ENCODE measurements around the gene STX10.
"Not testable (repeated sequence)": the region's sequence is repeated elsewhere in the genome, so short reads cannot be mapped to it uniquely, and the experiment has no call there.

DNA sequence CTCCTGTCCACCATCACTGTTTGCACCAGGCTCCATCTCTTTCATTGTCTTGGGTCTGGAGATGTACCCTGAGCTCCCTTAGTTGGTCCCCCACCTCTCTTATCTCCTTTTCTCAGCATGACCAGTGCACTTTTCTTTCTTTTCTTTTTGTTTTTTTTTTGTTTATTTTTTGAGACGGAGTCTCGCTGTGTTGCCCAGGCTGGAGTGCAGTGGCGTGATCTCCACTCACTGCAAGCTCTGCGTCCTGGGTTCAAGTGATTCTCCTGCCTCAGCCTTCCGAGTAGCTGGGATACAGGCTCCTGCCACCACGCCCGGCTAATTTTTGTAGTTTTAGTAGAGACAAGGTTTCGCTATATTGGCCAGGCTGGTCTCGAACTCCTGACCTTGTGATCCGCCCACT lies 28.1 kb upstream of the STX10 start:
- TF ChIP-seq, protein P1, sequence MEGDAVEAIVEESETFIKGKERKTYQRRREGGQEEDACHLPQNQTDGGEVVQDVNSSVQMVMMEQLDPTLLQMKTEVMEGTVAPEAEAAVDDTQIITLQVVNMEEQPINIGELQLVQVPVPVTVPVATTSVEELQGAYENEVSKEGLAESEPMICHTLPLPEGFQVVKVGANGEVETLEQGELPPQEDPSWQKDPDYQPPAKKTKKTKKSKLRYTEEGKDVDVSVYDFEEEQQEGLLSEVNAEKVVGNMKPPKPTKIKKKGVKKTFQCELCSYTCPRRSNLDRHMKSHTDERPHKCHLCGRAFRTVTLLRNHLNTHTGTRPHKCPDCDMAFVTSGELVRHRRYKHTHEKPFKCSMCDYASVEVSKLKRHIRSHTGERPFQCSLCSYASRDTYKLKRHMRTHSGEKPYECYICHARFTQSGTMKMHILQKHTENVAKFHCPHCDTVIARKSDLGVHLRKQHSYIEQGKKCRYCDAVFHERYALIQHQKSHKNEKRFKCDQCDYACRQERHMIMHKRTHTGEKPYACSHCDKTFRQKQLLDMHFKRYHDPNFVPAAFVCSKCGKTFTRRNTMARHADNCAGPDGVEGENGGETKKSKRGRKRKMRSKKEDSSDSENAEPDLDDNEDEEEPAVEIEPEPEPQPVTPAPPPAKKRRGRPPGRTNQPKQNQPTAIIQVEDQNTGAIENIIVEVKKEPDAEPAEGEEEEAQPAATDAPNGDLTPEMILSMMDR (conservative IDR thresholded peaks at IDR 0.05), result not testable (repeated sequence)
- TF ChIP-seq ZFX (IDR thresholded peaks at IDR 0.05), result not testable (repeated sequence)

Data from C4-2B (cell line).